Aorta (tissue), 4 donors: ENCODE data around the gene COG5. TPM values are rescaled to one million over a fixed set of nuclear protein-coding genes. Genes with fewer than 3 reads are reported as not detected.

ENCODE experiments used
- polyA plus RNA-seq, 2 donors: library from polyadenylated mRNA; stranded (reverse); fragments of 200-250 nt; gene quantifications; one replicate each; pipeline ENCODE4 v1.2.3, GENCODE V29; 2013
- total RNA-seq, 2 donors: library from RNA; stranded (reverse); fragmentation: NEBNext Ultra II Directional; extraction: Animal tissue kit (Norgen Biotek cat#: 25700); gene quantifications; one replicate each; pipeline ENCODE4 v1.2.1, GENCODE V29; 2021
- donor health status: healthy with polysubstance abuse.
- donor health status: Bipolar disorder and iron deficiency.
- donor health status: DM: no; HTN: no; CAD: no.
- donor health status: DM: yes; HTN: yes; CAD: no.

The COG5 gene
- total and polyA plus RNA-seq, 4 donors, result 8.6 to 58.2 (median 33.4) TPM

Other genes with a start within 250 kb of the COG5 start
- not detected for gene GPR22, start 93.9 kb downstream of the COG5 start, total RNA-seq
- gene GPR22, start 93.9 kb downstream of the COG5 start, polyA plus RNA-seq, result under 1 TPM in 1 of 2 donors, not detected in 1; 0.50 TPM
- gene DUS4L, start 51 bp upstream of the COG5 start, total RNA-seq, result 1 to 10 TPM; 6.4 to 6.8 TPM
- gene DUS4L, start 51 bp upstream of the COG5 start, polyA plus RNA-seq, result 1 to 10 TPM; 3.4 to 5.9 TPM
- 100 to 1,000 TPM in 1 of 2 donors, 10 to 100 TPM in 1; 96.1 to 139 TPM for gene BCAP29, start 16.3 kb upstream of the COG5 start, total RNA-seq
- gene BCAP29, start 16.3 kb upstream of the COG5 start, polyA plus RNA-seq, result 10 to 100 TPM; 72.5 to 92.8 TPM
- 1 to 10 TPM; 2.3 to 3.5 TPM for gene SLC26A4, start 96.9 kb upstream of the COG5 start, total RNA-seq
- 1 to 10 TPM; 1.4 to 2.9 TPM for gene SLC26A4, start 96.9 kb upstream of the COG5 start, polyA plus RNA-seq
- gene CBLL1, start 180.2 kb upstream of the COG5 start, total RNA-seq, result 10 to 100 TPM; 20.4 to 23.4 TPM
- 10 to 100 TPM in 1 of 2 donors, 1 to 10 TPM in 1; 8.6 to 13.8 TPM for gene CBLL1, start 180.2 kb upstream of the COG5 start, polyA plus RNA-seq
- not detected for gene SLC26A3, start 239.3 kb upstream of the COG5 start, total RNA-seq
- 10 to 100 TPM in 1 of 2 donors, 1 to 10 TPM in 1; 1.3 to 20.9 TPM for gene SLC26A3, start 239.3 kb upstream of the COG5 start, polyA plus RNA-seq